GM18526 (cell line): Measurements from ENCODE around the gene IER5L.

Experiments used
- POLR2A ChIP-seq: IDR thresholded peaks from 3 replicates; pipeline ENCODE4 v1.6.1; 2011; ENCODE audit not compliant: insufficient read length; ENCODE audit errors: extremely low read depth

The IER5L gene

GRCh38 chr9:129174102-129174723, 3.8 kb downstream of the IER5L start:
- TF ChIP-seq POLR2A, result no peak

- no peak for TF ChIP-seq POLR2A
Observed at GRCh38 chr9:129173296-129174101, 4.6 kb downstream of the IER5L start.

GRCh38 chr9:129172816-129173215, 5.2 kb downstream of the IER5L start:
- no peak for TF ChIP-seq POLR2A

- no peak for TF ChIP-seq POLR2A
Observed at GRCh38 chr9:129171993-129172751, 5.9 kb downstream of the IER5L start.

GRCh38 chr9:129170229-129170628, 7.8 kb downstream of the IER5L start:
- TF ChIP-seq POLR2A, result no peak

- no peak for TF ChIP-seq POLR2A
Observed at GRCh38 chr9:129166623-129167557, 11.2 kb downstream of the IER5L start.

GRCh38 chr9:129165198-129165597, 12.9 kb downstream of the IER5L start:
- TF ChIP-seq POLR2A, result no peak

GRCh38 chr9:129164246-129164930, 13.7 kb downstream of the IER5L start:
- no peak for TF ChIP-seq POLR2A

GRCh38 chr9:129163753-129164152, 14.3 kb downstream of the IER5L start:
- TF ChIP-seq POLR2A, result no peak

- no peak for TF ChIP-seq POLR2A
Observed at GRCh38 chr9:129162497-129163197, 15.4 kb downstream of the IER5L start.

GRCh38 chr9:129161534-129161837, 16.6 kb downstream of the IER5L start:
- no peak for TF ChIP-seq POLR2A

- no peak for TF ChIP-seq POLR2A
Observed at GRCh38 chr9:129160712-129161533, 17.1 kb downstream of the IER5L start.

GRCh38 chr9:129156163-129156562, 21.9 kb downstream of the IER5L start:
- no peak for TF ChIP-seq POLR2A

- TF ChIP-seq POLR2A, result no peak
Observed at GRCh38 chr9:129154866-129155477, 23.1 kb downstream of the IER5L start.
